ENCODE measurements around the gene HNRNPH1.
A peak's percentile ranks its signal among the peaks of the same experiment; 100 is the strongest.

The HNRNPH1 gene

DNA sequence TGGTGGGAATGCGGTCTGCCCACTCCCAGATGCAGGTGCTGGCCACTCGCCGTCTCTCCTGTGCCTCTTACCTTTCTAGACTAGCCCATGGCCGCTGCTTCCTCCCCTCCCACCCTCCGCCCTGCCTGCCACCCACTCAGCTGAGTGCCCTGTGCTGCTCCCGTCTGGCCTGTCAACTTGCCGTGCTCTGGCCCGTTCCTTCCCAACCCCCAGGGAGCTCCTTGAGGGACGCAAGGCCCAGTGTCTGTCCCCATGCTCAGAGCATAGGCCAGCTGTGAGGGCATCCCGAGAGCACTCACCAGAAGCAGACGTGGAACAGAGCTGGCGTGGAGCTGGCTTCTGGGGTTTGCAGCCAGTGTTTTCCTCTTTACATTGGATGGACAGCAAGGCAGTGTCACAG is 20.2 kb downstream of the HNRNPH1 start:
- no peak for DNase-seq

DNA sequence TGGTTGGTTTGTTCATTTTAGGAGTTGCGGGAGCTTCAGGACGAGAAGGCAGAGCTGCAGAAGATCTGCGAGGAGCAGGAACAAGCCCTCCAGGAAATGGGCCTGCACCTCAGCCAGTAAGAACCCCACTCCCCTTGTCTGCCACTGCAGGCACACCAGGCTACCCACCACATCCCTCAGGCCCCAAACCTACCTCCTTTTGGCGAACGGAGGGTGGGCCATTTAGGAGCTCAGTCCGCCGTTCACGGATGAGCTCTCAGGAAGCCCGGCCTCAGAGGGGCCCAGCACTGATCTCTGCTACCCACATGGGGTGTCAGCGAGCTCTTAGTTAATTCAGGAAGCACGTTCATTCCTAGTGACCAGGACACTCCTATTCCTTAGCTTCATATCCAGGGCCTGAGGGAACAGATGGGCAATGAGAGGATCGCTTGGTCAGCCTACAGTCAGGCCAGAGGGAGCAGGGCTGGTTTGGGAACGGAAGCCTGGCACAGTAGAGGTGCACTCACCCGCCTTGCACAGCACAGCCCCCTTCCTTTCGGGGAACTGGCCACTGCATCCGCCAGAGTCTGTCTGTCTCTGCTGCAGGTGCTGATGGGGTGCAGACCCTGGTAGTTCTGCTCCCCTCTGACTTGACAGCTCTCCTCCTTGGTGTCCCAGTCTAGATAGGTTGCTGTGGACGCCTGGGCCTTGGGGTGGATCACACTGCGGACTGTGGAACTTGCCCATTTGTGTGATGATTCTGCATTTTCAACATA is 21.4 kb downstream of the HNRNPH1 start:
- DNase-seq = no peak

DNA sequence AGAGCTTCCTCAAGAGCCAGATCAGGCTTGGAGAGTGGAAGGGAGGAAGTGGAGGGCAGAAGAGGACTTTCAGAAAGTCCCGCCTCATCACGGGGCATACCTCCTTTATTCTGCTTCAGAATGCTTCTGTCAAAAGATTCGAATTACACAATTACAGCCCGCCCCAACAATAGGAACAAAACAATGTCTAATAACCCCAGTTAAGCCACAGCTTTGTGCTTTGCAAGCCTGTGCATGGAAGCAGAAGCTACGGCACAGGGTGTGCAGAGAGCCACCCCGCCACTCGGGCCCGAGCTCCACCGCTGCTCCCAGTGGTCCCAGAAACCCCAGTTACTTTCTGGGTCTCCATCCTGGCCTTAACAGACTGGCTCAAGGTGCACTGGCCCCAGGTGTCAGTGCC is 23.5 kb downstream of the HNRNPH1 start:
- no peak for DNase-seq

DNA sequence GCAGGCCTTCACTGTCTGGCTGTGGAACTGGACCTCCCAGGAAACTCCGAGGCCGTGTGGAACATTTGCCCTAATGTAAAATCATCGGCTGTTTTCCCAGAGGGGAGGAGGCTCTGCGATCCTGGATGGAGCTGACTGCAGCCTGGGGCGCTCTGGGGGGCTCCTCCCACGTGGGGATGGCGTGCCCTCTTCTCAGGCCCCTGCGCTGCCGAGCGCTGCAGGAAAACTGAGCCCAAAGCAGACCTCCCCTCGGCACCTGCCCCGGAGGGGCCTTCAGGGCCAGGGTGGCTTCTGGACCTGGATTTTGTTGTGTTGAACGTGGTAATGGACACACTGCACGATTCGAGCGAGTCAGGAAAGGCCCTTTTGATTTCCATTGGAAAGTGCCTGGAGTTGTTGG is 23.9 kb downstream of the HNRNPH1 start:
- DNase-seq = no peak

DNA sequence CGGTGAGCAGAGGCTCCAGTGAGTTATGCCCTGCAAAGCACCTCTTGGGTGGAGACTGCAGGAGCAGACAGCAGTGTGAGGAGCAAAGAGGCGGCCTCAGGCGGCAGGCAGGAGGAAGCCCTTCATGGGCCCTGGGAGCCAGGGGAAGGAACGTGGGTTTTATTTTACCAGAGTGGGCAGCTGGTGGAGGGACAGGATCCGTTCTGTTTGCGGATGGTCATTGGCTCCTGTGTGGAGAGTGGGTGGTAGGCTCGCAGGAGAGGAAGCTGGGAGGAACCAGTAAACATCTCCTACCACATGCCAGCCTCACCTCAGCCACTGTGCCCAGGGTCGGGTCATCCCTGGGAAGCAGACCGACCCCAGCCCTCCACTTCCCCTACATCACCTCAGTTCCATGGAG is 24.4 kb downstream of the HNRNPH1 start:
- no peak for DNase-seq

DNA sequence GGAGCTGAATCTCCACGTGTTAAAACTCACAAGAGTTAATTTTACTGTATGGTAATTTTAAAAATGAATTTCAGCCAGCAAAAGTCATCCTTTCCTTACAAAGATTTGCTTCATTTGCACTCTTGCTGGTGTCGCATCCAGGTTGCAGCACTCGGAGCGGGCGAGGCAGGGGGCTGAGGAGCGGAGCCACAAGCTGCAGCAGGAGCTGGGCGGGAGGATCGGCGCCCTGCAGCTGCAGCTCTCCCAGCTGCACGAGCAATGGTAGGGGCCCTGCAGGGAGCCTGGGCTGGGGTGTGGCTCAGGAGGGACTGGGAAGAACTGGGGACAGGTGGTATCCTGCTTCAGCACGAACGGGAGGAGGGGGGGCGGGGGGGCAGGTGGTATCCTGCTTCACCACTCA is 27.1 kb downstream of the HNRNPH1 start:
- DNase-seq = peak; percentile 9

DNA sequence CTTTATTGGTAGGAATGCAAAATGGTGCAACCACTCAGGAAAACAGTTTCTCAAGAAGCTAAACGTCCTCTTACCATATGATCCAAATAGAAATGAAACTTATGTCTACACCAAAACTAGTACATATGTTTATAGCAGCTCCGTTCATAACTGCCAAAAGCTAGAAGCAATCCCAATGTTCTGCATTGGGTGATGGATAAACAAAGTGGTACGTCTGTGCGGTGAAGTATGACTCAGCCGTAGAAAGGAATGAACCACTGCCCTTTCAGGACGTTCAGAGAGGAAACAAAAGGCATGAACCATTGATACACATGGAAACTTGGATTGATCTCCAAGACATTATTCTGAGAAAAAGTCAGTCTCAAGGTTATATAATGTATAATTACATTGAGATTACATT is 27.6 kb downstream of the HNRNPH1 start:
- no peak for DNase-seq

DNA sequence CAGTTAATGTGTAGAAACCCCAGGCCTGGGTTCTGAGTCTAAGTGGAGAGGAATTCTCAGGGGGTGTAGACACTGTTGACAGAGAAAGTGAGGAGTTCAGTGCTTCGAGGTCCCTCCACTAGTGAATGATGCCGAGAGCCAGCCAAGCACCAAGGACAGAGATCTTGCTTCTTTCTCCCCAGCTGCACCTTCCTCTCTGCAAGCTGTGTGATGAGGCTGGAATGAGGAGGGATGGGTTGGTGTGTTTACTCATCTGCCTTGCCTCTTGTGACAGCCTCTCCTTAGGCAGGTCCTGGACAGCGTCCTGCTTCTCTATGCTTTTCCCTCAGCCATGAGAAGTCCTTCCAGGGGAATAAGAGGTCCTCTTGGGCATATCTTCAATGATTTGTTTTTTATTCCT is 35.3 kb downstream of the HNRNPH1 start:
- DNase-seq = no peak

DNA sequence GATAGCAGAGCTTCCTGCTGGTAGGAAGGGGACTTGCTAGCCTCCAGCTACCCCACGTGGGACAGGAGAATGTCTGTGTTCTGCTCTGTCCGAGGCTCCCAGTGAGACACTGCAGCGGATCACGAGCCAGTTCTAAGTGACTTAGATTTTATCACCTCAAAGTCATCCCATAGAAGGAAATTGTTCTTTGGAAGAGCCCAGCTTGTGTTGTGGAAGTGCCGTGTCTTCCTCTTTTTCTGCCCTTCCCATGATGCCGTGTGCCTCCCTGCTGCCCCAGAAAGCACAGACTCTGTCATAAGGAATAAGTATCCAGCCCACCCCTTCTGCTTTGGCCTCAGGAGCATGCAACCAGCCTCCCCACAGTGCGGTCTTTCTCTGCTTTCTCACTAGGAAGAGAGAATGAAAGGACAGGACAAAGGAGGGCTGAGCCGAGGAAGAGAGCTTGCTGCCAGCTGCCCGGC is 37.5 kb downstream of the HNRNPH1 start:
- no peak for DNase-seq

DNA sequence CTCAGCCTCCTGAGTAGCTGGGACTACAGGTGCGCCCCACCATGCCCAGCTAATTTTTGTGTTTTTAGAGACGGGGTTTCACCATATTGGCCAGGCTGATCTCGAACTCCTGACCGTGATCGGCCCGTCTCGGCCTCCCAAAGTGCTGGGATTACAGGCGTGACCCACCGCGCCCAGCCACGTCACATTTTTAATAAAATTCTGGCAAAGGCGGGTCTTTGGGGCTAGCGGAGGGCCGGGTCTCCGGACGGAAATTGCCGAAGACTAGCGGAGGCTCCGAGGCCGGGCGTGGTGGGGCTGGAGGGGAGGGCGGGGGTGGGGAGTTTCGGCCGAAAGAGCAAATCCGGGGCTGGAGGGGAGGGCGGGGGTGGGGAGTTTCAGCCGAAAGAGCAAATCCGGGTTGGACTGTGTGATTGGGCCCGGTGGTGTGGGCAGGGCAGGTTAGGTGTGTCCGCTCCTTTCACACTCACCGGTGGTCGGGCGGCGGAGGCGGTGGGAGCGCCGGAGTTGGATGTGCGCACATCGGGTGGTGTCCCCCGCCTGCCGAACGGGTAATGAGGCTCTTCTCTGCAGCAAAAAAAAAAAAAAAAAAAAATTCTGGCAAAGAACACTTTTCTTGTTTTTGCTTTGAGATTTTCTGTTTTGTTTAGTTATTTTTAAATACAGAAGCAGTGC is 46.0 kb downstream of the HNRNPH1 start:
- DNase-seq = no peak

DNA sequence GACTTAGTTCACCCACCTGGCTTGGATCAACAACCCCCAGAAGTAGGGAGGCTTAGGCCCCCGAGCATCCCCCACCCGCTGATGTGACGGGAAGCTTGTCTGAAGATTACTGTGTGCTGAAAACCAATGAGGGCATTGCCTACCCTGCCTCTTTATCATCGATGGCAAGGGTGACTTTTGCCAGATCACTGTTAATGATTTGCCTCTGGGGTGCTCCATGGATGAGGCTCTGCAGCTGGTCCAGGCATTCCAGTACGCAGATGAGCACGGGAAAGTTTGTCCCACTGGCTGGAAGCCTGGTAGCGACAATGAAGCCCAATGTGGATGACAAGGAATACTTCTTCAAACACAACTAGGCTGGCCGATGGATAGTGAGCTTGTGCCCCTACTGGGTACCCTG is 51.1 kb downstream of the HNRNPH1 start:
- no peak for DNase-seq

DNA sequence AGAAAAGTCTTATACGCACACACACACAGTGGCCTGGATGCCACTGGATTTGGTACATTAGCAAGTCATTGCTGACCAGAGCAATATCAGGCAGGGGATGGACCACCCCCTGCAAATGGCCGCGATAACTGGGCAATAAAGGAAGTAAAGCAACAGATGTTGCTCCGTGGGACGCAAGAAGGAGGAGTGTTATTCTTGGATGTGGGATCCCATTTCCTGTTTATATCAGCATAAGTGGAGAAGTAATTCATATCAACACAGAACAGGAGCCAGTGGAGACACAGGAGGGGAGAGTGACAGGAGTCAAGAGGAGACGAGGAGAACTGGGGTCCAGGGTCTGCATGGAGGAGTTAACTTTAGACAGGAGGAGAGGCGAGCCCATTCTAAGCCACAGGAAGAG is 54.8 kb downstream of the HNRNPH1 start:
- DNase-seq = no peak

DNA sequence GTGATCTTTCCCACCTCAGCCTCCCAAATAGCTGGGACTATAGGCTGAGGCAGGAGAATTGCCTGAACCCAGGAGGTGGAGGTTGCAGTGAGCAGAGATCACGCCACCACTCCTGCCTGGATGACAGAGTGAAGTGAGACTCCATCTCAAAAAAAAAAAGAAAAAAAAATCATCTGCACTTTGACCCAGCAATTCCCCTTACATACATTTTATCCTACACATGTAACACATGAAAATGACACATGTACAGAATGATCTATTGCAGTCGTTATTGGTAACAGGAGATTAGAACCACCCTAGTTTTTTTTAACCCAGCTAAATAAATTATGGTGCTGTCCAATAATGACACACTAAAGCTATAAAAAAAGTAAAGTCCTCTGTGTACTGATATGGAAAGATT is 58.9 kb downstream of the HNRNPH1 start:
- DNase-seq = no peak
